RWPE1 (cell line): ENCODE data around the gene HIKESHI.
A peak's percentile ranks its signal among the peaks of the same experiment; 100 is the strongest.

Experiments
- CTCF ChIA-PET: fragments of 350-600 bp; sonication (Branson Sonifier 250); formaldehyde crosslinking; extraction: SDS; loops from one replicate; lab custom pipeline; 2021; lab: Yijun Ruan, JAX
- POLR2A ChIA-PET: fragments of 400-600 bp; formaldehyde crosslinking; extraction: SDS; loops from one replicate; lab custom pipeline; 2020; ENCODE audit warnings: antibody characterized with exemption; ENCODE audit not compliant: low non-redundant PET; lab: Yijun Ruan, JAX
- DNase-seq: peaks from one replicate; pipeline ENCODE4 v3.0.0; 2012; ENCODE audit warnings: low spot score
- H3K27ac ChIP-seq: fragments of 450-650 bp; 2 replicates; pipeline ENCODE4 v1.5.1; 2017
- CTCF ChIP-seq: fragments of 450-650 bp; conservative IDR thresholded peaks from 2 replicates; pipeline ENCODE4 v1.5.1; 2017; ENCODE audit warnings: low read depth, mild to moderate bottlenecking

Gene HIKESHI

GRCh38 chr11:86370922-86371594 lies 69.0 kb downstream of the HIKESHI start:
- DNase-seq, result peak; percentile 53
- H3K27ac ChIP-seq, result no peak overlapping the region
- TF ChIP-seq CTCF, result no peak
- CTCF ChIA-PET, result interaction anchor here (0.8 kb wide), 1 partner anchor 10 kb away, joined by 3 read pairs; no protein-coding TSS in a partner anchor
- POLR2A ChIA-PET, result no interaction called here

- no peak overlapping the region for H3K27ac ChIP-seq
- no peak for TF ChIP-seq CTCF
- POLR2A ChIA-PET, result no interaction called here
- CTCF ChIA-PET, result interaction anchor here (0.6 kb wide), 1 partner anchor 1955 kb away, joined by 3 read pairs; no protein-coding TSS in a partner anchor
- DNase-seq, result no peak
Observed at GRCh38 chr11:86372041-86372440, 70.0 kb downstream of the HIKESHI start.

- ChIA-PET POLR2A (no interaction called here), CTCF (interaction anchor here (0.7 kb wide), 1 partner anchor 42 kb away, joined by 3 read pairs; no protein-coding TSS in a partner anchor)
- no peak for TF ChIP-seq CTCF
- no peak overlapping the region for H3K27ac ChIP-seq
- peak; percentile 20 for DNase-seq
Observed at GRCh38 chr11:86372586-86372985, 70.5 kb downstream of the HIKESHI start.

- H3K27ac ChIP-seq, result no peak overlapping the region
- CTCF ChIA-PET, result interaction anchor here (0.5 to 1.1 kb wide), 4 partner anchors 24 to 234 kb away, joined by 3 to 4 read pairs (median 4); no protein-coding TSS in a partner anchor
- POLR2A ChIA-PET, result no interaction called here
- no peak for DNase-seq
- no peak for TF ChIP-seq CTCF
Observed at GRCh38 chr11:86374069-86374468, 72.0 kb downstream of the HIKESHI start.

GRCh38 chr11:86374586-86374985 lies 72.5 kb downstream of the HIKESHI start, which contains the start of gene CCDC81:
TSS of gene CCDC81 (plus strand) at chr11:86374887. CDS start at chr11:86375164, 277 bp downstream.
- no peak for TF ChIP-seq CTCF
- H3K27ac ChIP-seq, result no peak within 1 kb of the TSS
- ChIA-PET POLR2A (no interaction called here), CTCF (no interaction called here)
- DNase-seq, result no peak

- no peak for DNase-seq
- H3K27ac ChIP-seq, result no peak overlapping the region
- no peak for TF ChIP-seq CTCF
- ChIA-PET POLR2A (no interaction called here), CTCF (no interaction called here)
Observed at GRCh38 chr11:86377972-86378371, 75.9 kb downstream of the HIKESHI start.
